CD8-positive, alpha-beta memory T cell (primary cell): Measurements from ENCODE around the gene NEUROG1. TPM values are rescaled to one million over a fixed set of nuclear protein-coding genes. Genes with fewer than 3 reads are reported as not detected.

Experiments
- CTCF ChIA-PET: fragments of 350-600 bp; sonication (Branson Sonifier 250); formaldehyde crosslinking; loops from one replicate; lab custom pipeline; 2021; ENCODE audit warnings: antibody characterized with exemption; lab: Charles Lee
- POLR2A ChIA-PET: fragments of 350-600 bp; sonication (Branson Sonifier 250); formaldehyde crosslinking; loops from one replicate; lab custom pipeline; 2021; ENCODE audit warnings: antibody characterized with exemption; lab: Charles Lee
- DNase-seq, 5 donors: peaks; one replicate each; pipeline versions ENCODE4 v3.0.0 to v3.0.0-alpha.2; 2020 to 2022; ENCODE audit warnings: mixed read lengths in 1 of 5
- H3K27ac ChIP-seq: one replicate; pipeline ENCODE4 v1.7.0; 2013; ENCODE audit warnings: low read depth, mild to moderate bottlenecking, low read length, moderate library complexity
- H3K27me3 ChIP-seq: 2 replicates; pipeline ENCODE4 v1.7.0; 2013; ENCODE audit warnings: low read length, mild to moderate bottlenecking; ENCODE audit not compliant: insufficient read depth, poor library complexity, severe bottlenecking
- H3K36me3 ChIP-seq: 2 replicates; pipeline ENCODE4 v1.7.0; 2013; ENCODE audit warnings: mild to moderate bottlenecking, low read length, moderate library complexity; ENCODE audit not compliant: insufficient read depth
- H3K4me1 ChIP-seq: 2 replicates; pipeline ENCODE4 v1.7.0; 2013; ENCODE audit warnings: mild to moderate bottlenecking, low read length, moderate library complexity; ENCODE audit not compliant: insufficient read depth
- H3K4me3 ChIP-seq: 2 replicates; pipeline ENCODE4 v1.7.0; 2013; ENCODE audit warnings: mild to moderate bottlenecking, low read length
- H3K9me3 ChIP-seq: 2 replicates; pipeline ENCODE4 v1.7.0; 2013; ENCODE audit warnings: mild to moderate bottlenecking, low read length
- H3K27ac Mint-ChIP-seq, 8 donors: one replicate each; pipeline ENCODE4 v1.8.0; 2020 to 2021; ENCODE audit warnings: mixed read lengths in 8 of 8, mild to moderate bottlenecking in 6 of 8, inconsistent platforms in 3 of 8, moderate library complexity in 3 of 8
- H3K27me3 Mint-ChIP-seq, 2 donors: one replicate each; pipeline ENCODE4 v1.8.0; 2020 to 2021; ENCODE audit warnings: mixed read lengths in 2 of 2, mild to moderate bottlenecking in 1 of 2, moderate library complexity in 1 of 2
- H3K36me3 Mint-ChIP-seq, 3 donors: one replicate each; pipeline ENCODE4 v1.8.0; 2020 to 2021; ENCODE audit warnings: mixed read lengths in 3 of 3, inconsistent platforms in 1 of 3, mild to moderate bottlenecking in 1 of 3
- H3K4me1 Mint-ChIP-seq, 3 donors: one replicate each; pipeline ENCODE4 v1.8.0; 2020 to 2021; ENCODE audit warnings: mixed read lengths in 3 of 3, inconsistent platforms in 1 of 3, mild to moderate bottlenecking in 1 of 3
- H3K4me3 Mint-ChIP-seq, 7 donors: one replicate each; pipeline ENCODE4 v1.8.0; 2020 to 2021; ENCODE audit warnings: mixed read lengths in 7 of 7, mild to moderate bottlenecking in 6 of 7, moderate library complexity in 4 of 7, inconsistent platforms in 2 of 7
- H3K9me3 Mint-ChIP-seq, 5 donors: one replicate each; pipeline ENCODE4 v1.8.0; 2020 to 2022; ENCODE audit warnings: mixed read lengths in 5 of 5, mild to moderate bottlenecking in 3 of 5, moderate library complexity in 2 of 5, inconsistent platforms in 1 of 5
- polyA plus RNA-seq: library from polyadenylated mRNA; unstranded; fragments of 300-500 nt; fragmentation: Illumina TruSeq; gene quantifications from one replicate; pipeline ENCODE4 v1.2.3, GENCODE V29; 2021
- total RNA-seq, 2 experiments: library from RNA; stranded (reverse); gene quantifications; one replicate each; pipeline ENCODE4 v1.2.3, GENCODE V29; 2021

The NEUROG1 gene
- total and polyA plus RNA-seq, 3 experiments from 2014 or later: not detected

- no peak for DNase-seq
- H3K4me1 Mint-ChIP-seq: peaks cover 3 to 5% (median 5%) of the 10 kb centered on the region in 3 donors
- no peak overlapping the region for H3K27ac ChIP-seq
- H3K4me3 Mint-ChIP-seq: no peak overlapping the region
- no peaks in the 10 kb centered on the region for H3K4me1 ChIP-seq
- H3K36me3 ChIP-seq: no peaks in the 10 kb centered on the region
- no peak overlapping the region for H3K4me3 ChIP-seq
- CTCF ChIA-PET: interaction anchor here (1.4 to 2.2 kb wide), 2 partner anchors 8 to 11 kb away, joined by 3 to 6 read pairs; no protein-coding TSS in a partner anchor
- peaks cover 0 to 4% (median 0%) of the 10 kb centered on the region in 5 donors for H3K9me3 Mint-ChIP-seq
- H3K36me3 Mint-ChIP-seq: no peaks in the 10 kb centered on the region
- peaks cover 12 to 40% of the 10 kb centered on the region in 2 donors for H3K27me3 Mint-ChIP-seq
- H3K27me3 ChIP-seq: no peaks in the 10 kb centered on the region
- POLR2A ChIA-PET: no interaction called here
- no peaks in the 10 kb centered on the region for H3K9me3 ChIP-seq
- H3K27ac Mint-ChIP-seq: no peak overlapping the region
These were observed 23.6 kb upstream of the NEUROG1 start for GRCh38 chr5:135559354-135559753.

GRCh38 chr5:135557076-135557838 lies 21.5 kb upstream of the NEUROG1 start:
- POLR2A ChIA-PET: no interaction called here
- Histone ChIP-seq H3K27ac (no peak overlapping the region), H3K9me3 (no peaks in the 10 kb centered on the region), H3K4me3 (no peak overlapping the region), H3K36me3 (no peaks in the 10 kb centered on the region), H3K27me3 (no peaks in the 10 kb centered on the region), H3K4me1 (no peaks in the 10 kb centered on the region)
- Mint-ChIP-seq H3K27ac (no peak overlapping the region), H3K4me1 (peaks cover 3 to 5% (median 5%) of the 10 kb centered on the region in 3 donors), H3K4me3 (no peak overlapping the region), H3K9me3 (peaks cover 0 to 4% (median 0%) of the 10 kb centered on the region in 5 donors), H3K36me3 (no peaks in the 10 kb centered on the region), H3K27me3 (peaks cover 15 to 54% of the 10 kb centered on the region in 2 donors)
- CTCF ChIA-PET: interaction anchor here (0.6 to 2.2 kb wide), 2 partner anchors 10 to 100 kb away, joined by 3 to 6 read pairs; no protein-coding TSS in a partner anchor
- DNase-seq: no peak

- Mint-ChIP-seq H3K36me3 (no peaks in the 10 kb centered on the region), H3K27me3 (peaks cover 20 to 60% of the 10 kb centered on the region in 2 donors), H3K4me1 (peaks cover 5% of the 10 kb centered on the region in 3 donors), H3K9me3 (peaks cover 0 to 4% (median 0%) of the 10 kb centered on the region in 5 donors), H3K27ac (no peak overlapping the region), H3K4me3 (no peak overlapping the region)
- Histone ChIP-seq H3K9me3 (no peaks in the 10 kb centered on the region), H3K4me3 (no peak overlapping the region), H3K36me3 (no peaks in the 10 kb centered on the region), H3K4me1 (no peaks in the 10 kb centered on the region), H3K27me3 (no peaks in the 10 kb centered on the region), H3K27ac (no peak overlapping the region)
- no peak for DNase-seq
- ChIA-PET CTCF (interaction anchor here (0.6 kb wide), 1 partner anchor 99 kb away, joined by 3 read pairs; no protein-coding TSS in a partner anchor), POLR2A (no interaction called here)
These were observed 20.9 kb upstream of the NEUROG1 start for GRCh38 chr5:135556620-135557019.

GRCh38 chr5:135555530-135555929 lies 19.8 kb upstream of the NEUROG1 start:
- DNase-seq: no peak
- H3K27ac ChIP-seq: no peak overlapping the region
- no peaks in the 10 kb centered on the region for H3K36me3 ChIP-seq
- no peaks in the 10 kb centered on the region for H3K27me3 ChIP-seq
- H3K4me3 ChIP-seq: no peak overlapping the region
- ChIA-PET POLR2A (no interaction called here), CTCF (interaction anchor here (7.0 kb wide), 1 partner anchor 11 kb away, joined by 47 read pairs; no protein-coding TSS in a partner anchor)
- H3K4me1 Mint-ChIP-seq: peaks cover 0 to 2% (median 0%) of the 10 kb centered on the region in 3 donors
- no peaks in the 10 kb centered on the region for H3K36me3 Mint-ChIP-seq
- H3K4me1 ChIP-seq: no peaks in the 10 kb centered on the region
- peaks cover 0 to 4% (median 0%) of the 10 kb centered on the region in 5 donors for H3K9me3 Mint-ChIP-seq
- no peak overlapping the region for H3K27ac Mint-ChIP-seq
- H3K9me3 ChIP-seq: no peaks in the 10 kb centered on the region
- H3K4me3 Mint-ChIP-seq: no peak overlapping the region
- H3K27me3 Mint-ChIP-seq: peaks cover 25 to 67% of the 10 kb centered on the region in 2 donors

- H3K27me3 ChIP-seq: no peaks in the 10 kb centered on the region
- CTCF ChIA-PET: interaction anchor here (0.8 to 7.0 kb wide), 2 partner anchors 13 kb away, joined by 3 to 47 read pairs; no protein-coding TSS in a partner anchor
- POLR2A ChIA-PET: no interaction called here
These were observed 18.1 kb upstream of the NEUROG1 start for GRCh38 chr5:135553688-135554462.

GRCh38 chr5:135551593-135552447 lies 16.1 kb upstream of the NEUROG1 start:
- ChIA-PET POLR2A (no interaction called here), CTCF (interaction anchor here (0.7 to 7.0 kb wide), 11 partner anchors 9 to 94 kb away, joined by 3 to 47 read pairs (median 4); no protein-coding TSS in a partner anchor)
- Mint-ChIP-seq H3K36me3 (no peaks in the 10 kb centered on the region), H3K4me1 (peaks cover 0 to 2% (median 0%) of the 10 kb centered on the region in 3 donors), H3K9me3 (no peaks in the 10 kb centered on the region), H3K27me3 (peaks cover 33 to 78% of the 10 kb centered on the region in 2 donors), H3K4me3 (no peak overlapping the region), H3K27ac (no peak overlapping the region)
- H3K27ac ChIP-seq: no peak overlapping the region
- no peak overlapping the region for H3K4me3 ChIP-seq
- no peaks in the 10 kb centered on the region for H3K36me3 ChIP-seq
- H3K4me1 ChIP-seq: no peaks in the 10 kb centered on the region
- no peaks in the 10 kb centered on the region for H3K27me3 ChIP-seq
- H3K9me3 ChIP-seq: no peaks in the 10 kb centered on the region
- peak; percentile 16 to 55 (median 19) for DNase-seq

More at GRCh38 chr5:135553688-135554462, 18.1 kb upstream of the NEUROG1 start:
- Histone ChIP-seq H3K4me1 (no peaks in the 10 kb centered on the region), H3K27ac (no peak overlapping the region), H3K9me3 (no peaks in the 10 kb centered on the region), H3K4me3 (no peak overlapping the region), H3K36me3 (no peaks in the 10 kb centered on the region)
- Mint-ChIP-seq H3K27me3 (peaks cover 31 to 76% of the 10 kb centered on the region in 2 donors), H3K4me1 (peaks cover 0 to 2% (median 0%) of the 10 kb centered on the region in 3 donors), H3K36me3 (no peaks in the 10 kb centered on the region), H3K27ac (no peak overlapping the region), H3K9me3 (peaks cover 0 to 4% (median 0%) of the 10 kb centered on the region in 5 donors), H3K4me3 (no peak overlapping the region)
- DNase-seq: no peak

- Mint-ChIP-seq H3K4me3 (no peak overlapping the region), H3K27ac (no peak overlapping the region), H3K9me3 (no peaks in the 10 kb centered on the region), H3K36me3 (no peaks in the 10 kb centered on the region), H3K4me1 (peaks cover 1 to 7% (median 5%) of the 10 kb centered on the region in 3 donors), H3K27me3 (peaks cover 50 to 85% of the 10 kb centered on the region in 2 donors)
- Histone ChIP-seq H3K36me3 (no peaks in the 10 kb centered on the region), H3K4me1 (peaks cover 5% of the 10 kb centered on the region), H3K9me3 (no peaks in the 10 kb centered on the region), H3K27ac (no peak overlapping the region), H3K27me3 (peaks cover 6% of the 10 kb centered on the region), H3K4me3 (no peak overlapping the region)
- POLR2A ChIA-PET: no interaction called here
- DNase-seq: no peak
- CTCF ChIA-PET: interaction anchor here (1.8 to 7.0 kb wide), 2 partner anchors 13 to 17 kb away, joined by 6 to 47 read pairs; no protein-coding TSS in a partner anchor
These were observed 13.6 kb upstream of the NEUROG1 start for GRCh38 chr5:135549413-135549812.
